CD4-positive, alpha-beta T cell treated with Interferon alpha-2 for 1 hour (primary cell): Measurements from ENCODE around the gene PLP1.
"Not testable (repeated sequence)": the region's sequence is repeated elsewhere in the genome, so short reads cannot be mapped to it uniquely, and the experiment has no call there.

Experiments
- DNase-seq, 2 donors: peaks; one replicate each; pipeline ENCODE4 v3.0.0-alpha.2; 2020 to 2022

Gene PLP1

DNA sequence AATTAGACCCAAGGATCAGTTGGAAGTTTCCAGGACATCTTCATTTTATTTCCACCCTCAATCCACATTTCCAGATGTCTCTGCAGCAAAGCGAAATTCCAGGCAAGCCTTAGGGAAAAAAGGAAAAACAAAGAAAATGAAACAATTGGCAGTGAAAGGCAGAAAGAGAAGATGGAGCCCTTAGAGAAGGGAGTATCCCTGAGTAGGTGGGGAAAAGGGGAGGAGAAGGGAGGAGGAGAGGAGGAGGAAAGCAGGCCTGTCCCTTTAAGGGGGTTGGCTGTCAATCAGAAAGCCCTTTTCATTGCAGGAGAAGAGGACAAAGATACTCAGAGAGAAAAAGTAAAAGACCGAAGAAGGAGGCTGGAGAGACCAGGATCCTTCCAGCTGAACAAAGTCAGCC, at the start of gene PLP1:
PLP1 (plus strand) TSS at position 295 of the 400 bp plus-strand sequence. CDS start 156 bp downstream, outside the sequence.
- no peak for DNase-seq

GRCh38 chrX:103727115-103727514, 49.5 kb upstream of the PLP1 start:
- no peak for DNase-seq

DNA sequence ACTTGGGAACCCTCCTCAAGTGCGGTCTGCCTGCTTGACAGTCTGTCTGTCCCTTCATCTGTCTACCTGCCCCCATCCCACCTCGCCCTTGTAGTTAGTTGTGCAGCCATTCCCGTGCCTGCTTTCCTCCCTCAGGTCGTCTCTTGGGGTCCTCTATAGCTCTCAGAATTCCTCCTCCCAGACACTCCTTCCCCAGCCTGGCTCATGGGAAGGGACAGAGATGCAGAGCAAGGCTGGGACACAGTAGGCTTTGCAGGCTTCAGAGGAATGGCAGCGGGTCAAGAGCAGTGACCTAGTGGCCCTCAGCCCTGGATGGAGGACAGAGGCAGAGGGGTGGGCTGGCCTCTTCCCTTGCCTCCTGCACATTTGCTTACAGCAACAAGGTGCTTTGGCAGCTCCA, 47.6 kb upstream of the PLP1 start:
- DNase-seq, result no peak

DNA sequence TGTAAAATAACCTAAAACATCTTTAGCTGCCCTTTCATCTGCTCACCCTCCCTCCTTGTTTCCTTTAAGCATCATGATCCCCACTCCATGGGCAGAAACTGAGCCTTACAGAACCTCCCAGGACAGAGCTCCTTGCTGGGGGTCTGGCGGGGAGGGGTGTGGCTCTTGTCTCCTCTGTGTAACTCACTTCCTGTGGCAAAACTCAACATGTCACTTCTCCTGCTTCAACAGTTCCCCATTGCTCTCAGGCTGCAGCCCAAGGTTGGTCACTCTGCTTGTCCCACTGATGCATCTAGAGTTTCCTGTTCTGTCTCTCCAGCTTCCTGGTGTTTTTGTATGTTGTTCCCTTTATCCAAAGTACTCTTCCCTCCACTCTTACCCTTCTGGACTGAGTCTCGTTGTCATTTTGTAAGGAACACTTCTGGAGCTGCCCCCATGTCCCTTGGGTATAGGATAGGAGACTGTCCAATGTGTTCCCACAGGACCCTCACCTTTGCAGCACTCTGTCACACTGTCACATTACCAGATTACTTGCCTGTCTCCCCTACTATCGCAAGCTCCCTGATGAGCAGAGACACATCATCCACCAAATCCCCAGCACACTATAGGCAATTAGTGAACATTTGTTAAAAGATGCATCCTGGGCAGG, 46.4 kb upstream of the PLP1 start:
- DNase-seq, result no peak

DNA sequence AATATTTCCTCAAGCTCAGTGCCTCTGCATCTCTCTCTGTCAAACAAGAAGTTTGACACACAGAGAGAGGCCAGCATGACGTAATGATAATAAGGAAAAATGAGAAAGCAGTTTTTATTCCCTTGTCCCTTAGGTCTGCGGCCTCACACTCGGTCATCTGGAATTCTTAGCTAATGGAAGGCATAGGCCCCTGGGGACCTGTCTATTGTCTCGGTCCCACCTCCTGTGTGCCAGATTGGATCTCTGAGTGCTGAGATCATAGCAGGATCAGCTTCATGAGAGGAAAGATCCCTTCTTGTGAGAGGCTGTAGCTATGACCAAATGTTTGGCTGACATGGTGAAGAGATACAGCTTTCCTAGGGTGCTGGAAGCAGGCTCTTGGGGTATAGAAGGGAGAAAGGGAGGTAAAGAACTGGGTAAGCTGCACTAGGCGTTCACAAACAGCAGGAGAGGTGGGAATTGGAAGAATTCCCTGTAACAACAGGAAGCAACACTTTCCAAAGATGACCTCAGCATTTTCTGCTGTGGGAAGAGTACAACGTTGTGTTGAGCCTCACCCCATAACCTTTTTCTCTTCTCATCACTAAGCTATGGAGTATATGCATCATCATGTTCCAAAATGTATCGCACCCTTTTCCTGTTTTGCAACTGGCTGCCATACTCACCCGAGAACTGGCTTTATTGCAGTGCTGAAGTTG, 45.7 kb upstream of the PLP1 start:
- no peak for DNase-seq

DNA sequence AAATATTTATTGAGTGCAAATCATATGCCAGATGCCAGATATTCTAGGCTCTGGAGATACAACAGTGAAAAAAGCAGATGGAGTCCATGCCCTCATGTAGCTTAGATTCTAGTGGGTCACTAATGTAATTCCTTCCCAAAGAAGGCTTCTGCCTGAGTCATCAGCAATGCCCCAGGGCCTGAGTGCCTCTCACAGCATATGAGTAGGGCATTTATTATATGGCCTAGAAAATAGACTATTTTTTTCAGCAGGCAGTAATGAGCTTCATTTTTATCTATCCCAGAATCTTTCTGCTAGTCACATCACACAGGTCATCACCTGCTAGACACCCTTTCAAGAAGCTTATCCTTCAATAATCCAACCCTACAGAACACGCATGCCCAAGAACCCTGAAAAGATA, 43.6 kb upstream of the PLP1 start:
- no peak for DNase-seq

GRCh38 chrX:103734125-103734760, 42.4 kb upstream of the PLP1 start:
- DNase-seq, result no peak

- no peak for DNase-seq
Observed at GRCh38 chrX:103737696-103738095, 38.9 kb upstream of the PLP1 start.

GRCh38 chrX:103739421-103739820, 37.2 kb upstream of the PLP1 start:
- no peak for DNase-seq

DNA sequence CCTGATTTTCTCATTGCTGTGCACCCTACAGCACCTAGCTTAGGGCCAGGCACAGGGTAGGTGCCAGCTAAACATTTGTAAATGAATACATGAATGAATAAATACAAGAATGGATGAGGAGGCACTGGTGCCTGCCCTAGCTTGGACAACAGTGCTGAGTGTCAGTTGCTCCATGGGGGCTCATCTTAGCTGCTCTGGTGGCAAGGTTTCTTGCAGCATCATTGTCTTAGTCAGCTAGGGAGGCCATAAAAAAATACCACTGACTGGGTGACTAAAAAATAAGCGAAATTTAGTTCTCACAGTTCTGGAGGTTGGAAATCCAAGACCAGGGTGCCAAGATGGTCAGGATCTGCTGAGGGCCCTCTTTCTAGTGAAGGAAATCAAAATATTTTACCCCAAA, 34.8 kb upstream of the PLP1 start:
- DNase-seq, result no peak

DNA sequence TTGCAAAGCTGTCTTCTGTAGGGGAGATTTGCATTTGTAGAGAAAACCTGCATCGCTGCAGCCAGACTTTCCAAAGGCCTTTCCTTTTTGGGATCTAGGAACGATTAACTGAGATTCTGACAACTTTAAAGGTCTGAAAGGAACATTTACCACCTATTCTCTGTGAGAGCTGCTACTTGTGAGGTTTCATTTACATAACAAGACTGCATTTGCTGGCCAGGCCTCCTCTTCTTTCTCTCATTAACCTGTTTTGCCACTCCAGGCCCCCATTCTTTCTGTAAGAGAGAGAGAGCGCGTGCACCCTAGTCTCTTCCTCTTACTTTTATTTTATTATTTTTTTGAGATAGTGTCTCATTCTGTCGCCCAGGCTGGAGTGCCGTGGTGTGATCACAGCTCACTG, 34.3 kb upstream of the PLP1 start:
- no peak for DNase-seq

GRCh38 chrX:103747163-103747562, 29.5 kb upstream of the PLP1 start:
- DNase-seq, result no peak

DNA sequence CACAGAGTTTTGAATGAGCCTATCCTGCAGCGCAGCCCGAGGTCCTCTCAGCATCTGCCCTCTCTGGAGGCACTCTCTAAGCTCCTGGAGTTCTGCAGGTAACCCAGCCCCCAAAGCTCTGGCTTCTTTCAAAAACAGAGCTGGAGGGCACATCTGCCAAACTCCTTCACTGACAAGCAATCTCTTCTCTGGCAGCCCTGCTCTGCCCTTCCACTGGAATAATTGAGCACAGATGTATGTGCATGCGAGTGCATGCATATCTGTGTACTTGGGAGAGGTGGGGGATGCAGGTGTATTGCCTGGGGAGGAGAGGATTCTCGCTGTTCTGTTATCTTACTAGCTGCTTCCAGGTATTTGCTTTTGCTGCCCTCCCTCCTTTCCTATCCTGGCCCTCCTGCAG, 22.2 kb upstream of the PLP1 start:
- DNase-seq, result no peak

DNA sequence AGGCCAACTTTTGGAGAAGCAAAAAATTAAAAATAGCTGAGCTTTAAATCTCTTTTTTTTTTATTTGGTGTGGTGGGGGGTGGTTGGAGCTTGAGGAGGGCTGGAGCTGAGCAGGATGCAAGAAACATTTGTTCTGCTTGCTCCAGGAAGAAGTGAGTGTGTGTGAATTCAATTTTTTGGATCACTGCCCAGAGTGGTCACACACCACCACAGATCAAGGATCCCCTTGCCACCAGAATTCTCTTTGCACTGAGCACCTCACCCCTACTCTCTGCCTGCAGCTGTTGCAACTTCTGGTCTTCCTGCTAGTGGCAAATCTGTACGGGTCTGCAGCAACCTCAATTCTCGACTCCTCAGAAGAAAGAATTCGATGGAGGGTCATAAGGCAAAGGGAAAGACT, 19.9 kb upstream of the PLP1 start:
- DNase-seq, result no peak

GRCh38 chrX:103758555-103758954, 18.1 kb upstream of the PLP1 start:
- no peak for DNase-seq

GRCh38 chrX:103763541-103763940, 13.1 kb upstream of the PLP1 start:
- not testable (repeated sequence) for DNase-seq

- not testable (repeated sequence) for DNase-seq
Observed at GRCh38 chrX:103766813-103767555, 9.7 kb upstream of the PLP1 start.

DNA sequence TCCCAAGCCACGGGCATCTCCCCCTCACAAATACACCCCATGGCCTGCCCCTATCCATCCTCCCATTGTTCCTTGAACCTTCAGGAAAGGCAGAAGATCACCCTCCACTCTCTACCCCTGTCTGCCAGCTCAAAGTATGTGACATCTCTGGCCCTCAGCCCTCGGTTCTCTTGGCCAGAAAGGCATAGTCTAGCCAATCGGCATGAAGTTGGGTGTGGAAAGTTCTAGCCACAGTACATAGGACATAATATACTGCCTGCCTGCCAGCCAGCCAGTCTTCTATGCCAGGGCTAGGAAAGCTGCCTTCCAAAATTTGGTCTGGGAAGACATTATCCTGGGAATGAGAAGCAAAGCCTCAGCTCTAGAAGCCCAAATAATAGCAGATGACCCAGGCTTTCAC, 3.2 kb upstream of the PLP1 start:
- DNase-seq, result no peak

GRCh38 chrX:103774070-103774642, 2.5 kb upstream of the PLP1 start:
- DNase-seq, result no peak

- no peak for DNase-seq
Observed at GRCh38 chrX:103779141-103779789, 2.6 kb downstream of the PLP1 start.

GRCh38 chrX:103780336-103781061, 3.9 kb downstream of the PLP1 start:
- no peak for DNase-seq

DNA sequence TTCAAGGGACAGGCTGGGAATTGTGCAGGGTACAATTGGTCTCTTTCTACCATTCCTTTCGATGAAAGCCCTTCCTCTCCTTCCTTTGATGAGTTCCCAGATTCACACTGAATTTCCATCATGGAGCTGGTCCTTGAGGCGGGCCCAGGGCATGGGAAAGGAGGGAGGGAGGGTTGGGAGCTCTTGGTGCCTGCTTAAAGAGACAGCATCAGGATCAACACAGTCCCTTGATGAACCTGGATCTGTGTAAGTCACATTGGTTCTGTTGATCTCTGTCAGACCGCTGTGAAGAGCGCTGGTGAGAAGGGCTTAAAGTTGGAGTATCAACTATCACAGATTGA, 4.4 kb downstream of the PLP1 start:
- DNase-seq, result no peak
